HCT116 (cell line): ENCODE results near the gene ADAMTSL2. TPM values are rescaled to one million over a fixed set of nuclear protein-coding genes. Genes with fewer than 3 reads are reported as not detected.

Experiments
- ATAC-seq: fragments of 200-7000 bp; cut with Tn5 transposase; 2 replicates; pipeline ENCODE4 v1.9.1; 2020; ENCODE audit warnings: mild to moderate bottlenecking, moderate library complexity
- BruUV-seq: library from RNA; stranded (reverse); fragments of 400-500 nt; replicated peaks from 2 replicates; lab custom pipeline; 2021; lab: Mats Ljungman, UMichigan
- CTCF ChIA-PET: fragments of 300-600 bp; sonication (Branson Sonifier 250); formaldehyde crosslinking; loops from one replicate; lab custom pipeline; 2021; ENCODE audit warnings: antibody characterized with exemption; lab: Charles Lee
- POLR2A ChIA-PET: fragments of 300-600, 350-600 bp; sonication (Branson Sonifier 250); formaldehyde crosslinking; loops from one replicate; lab custom pipeline; 2021; ENCODE audit warnings: antibody characterized with exemption; lab: Charles Lee
- RAD21 ChIA-PET, 2 experiments: fragments of 300-600 bp; sonication (Branson Sonifier 250); formaldehyde crosslinking; loops; one replicate each; lab custom pipeline; 2023; ENCODE audit warnings: low total read pairs in 2 of 2; ENCODE audit not compliant: uncharacterized antibody in 2 of 2, unreplicated experiment in 2 of 2, low non-redundant PET in 1 of 2; lab: Charles Lee
- DNase-seq: peaks from one replicate; pipeline ENCODE4 v3.0.0-alpha.2; 2010; ENCODE audit warnings: low read depth, low spot score
- H2AFZ ChIP-seq: fragments of 200-600 bp; shearing (Covaris generic), sonication (generic); 2 replicates; pipeline ENCODE4 v1.6.1; 2017; ENCODE audit warnings: low read depth, mixed run types, mixed read lengths, antibody characterized with exemption, low read length; ENCODE audit not compliant: poor library complexity, severe bottlenecking
- H3K27ac ChIP-seq: 2 replicates; pipeline ENCODE4 v1.5.1; 2012; ENCODE audit warnings: low read depth, low read length
- H3K27me3 ChIP-seq: fragments of 200-600 bp; sonication (generic); 2 replicates; pipeline ENCODE4 v1.6.1; 2016; ENCODE audit warnings: mixed run types, low read length, mixed read lengths; ENCODE audit not compliant: insufficient read depth
- H3K36me3 ChIP-seq, 2 experiments: fragments of 200-500 bp in 1 of 2; fragments of 200-600 bp in 1 of 2; sonication (Bioruptor generic) in 1 of 2; sonication (generic) in 1 of 2; 2 replicates each; pipeline versions ENCODE4 v1.5.1 to v1.6.1; 2014 to 2016; ENCODE audit warnings: low read length in 2 of 2, inconsistent platforms in 1 of 2, mixed read lengths in 1 of 2, mixed run types in 1 of 2; ENCODE audit not compliant: insufficient read depth in 2 of 2, control insufficient read depth in 1 of 2
- H3K4me1 ChIP-seq, 2 experiments: fragments of 200-600 bp in 1 of 2; sonication (generic) in 1 of 2; 2 replicates each; pipeline versions ENCODE4 v1.5.1 to v1.6.1; 2012 to 2017; ENCODE audit warnings: low read length in 2 of 2, inconsistent platforms in 1 of 2, mild to moderate bottlenecking in 1 of 2, mixed read lengths in 1 of 2, mixed run types in 1 of 2, moderate library complexity in 1 of 2; ENCODE audit not compliant: insufficient read depth in 2 of 2, control insufficient read depth in 1 of 2
- H3K4me2 ChIP-seq: fragments of 200-600 bp; sonication (generic); 2 replicates; pipeline ENCODE4 v1.6.1; 2017; ENCODE audit warnings: mixed run types, low read length, mixed read lengths
- H3K4me3 ChIP-seq, 2 experiments: fragments of 200-600 bp in 1 of 2; sonication (generic) in 1 of 2; replicated peaks in 1 of 2; 2 replicates each; pipeline ENCODE4 v1.5.1; 2011 to 2016; ENCODE audit warnings: low read length in 2 of 2, control low read depth in 1 of 2, low read depth in 1 of 2, mild to moderate bottlenecking in 1 of 2, mixed read lengths in 1 of 2, mixed run types in 1 of 2
- H3K79me2 ChIP-seq: fragments of 200-600 bp; sonication (generic); 2 replicates; pipeline ENCODE4 v1.6.1; 2017; ENCODE audit warnings: mild to moderate bottlenecking, mixed run types, low read length, moderate library complexity, mixed read lengths; ENCODE audit not compliant: insufficient read depth
- H3K9ac ChIP-seq: fragments of 200-600 bp; sonication (generic); 2 replicates; pipeline ENCODE4 v1.6.1; 2016; ENCODE audit warnings: low read length, mixed read lengths
- H3K9me2 ChIP-seq: fragments of 200-600 bp; sonication (generic), shearing (Covaris generic); 2 replicates; pipeline ENCODE4 v1.6.1; 2017; ENCODE audit warnings: mixed run types, mild to moderate bottlenecking, moderate library complexity; ENCODE audit not compliant: insufficient read depth
- H3K9me3 ChIP-seq, 2 experiments: fragments of 200-500 bp in 1 of 2; fragments of 200-600 bp in 1 of 2; sonication (Bioruptor generic) in 1 of 2; sonication (generic) in 1 of 2; 2 replicates each; pipeline ENCODE4 v1.6.1; 2014 to 2017; ENCODE audit warnings: low read length in 2 of 2, mixed read lengths in 2 of 2, inconsistent platforms in 1 of 2, low read depth in 1 of 2, mild to moderate bottlenecking in 1 of 2, mixed run types in 1 of 2, moderate library complexity in 1 of 2; ENCODE audit not compliant: control insufficient read depth in 1 of 2, insufficient read depth in 1 of 2
- H4K20me1 ChIP-seq: fragments of 200-600 bp; sonication (generic), shearing (Covaris generic); 2 replicates; pipeline ENCODE4 v1.6.1; 2017; ENCODE audit warnings: mixed run types, mild to moderate bottlenecking, moderate library complexity; ENCODE audit not compliant: insufficient read depth
- CBX3 ChIP-seq: IDR thresholded peaks from 2 replicates; pipeline ENCODE4 v1.6.1; 2012; ENCODE audit warnings: low read depth
- CTCF ChIP-seq, 3 experiments: fragments of 200-600 bp in 1 of 3; sonication (generic) in 1 of 3; IDR thresholded peaks in 2 of 3; conservative IDR thresholded peaks in 1 of 3; 2 replicates each; pipeline ENCODE4 v1.5.1; 2012 to 2017; ENCODE audit warnings: low read depth in 2 of 3, low read length in 2 of 3, antibody characterized with exemption in 1 of 3, borderline replicate concordance in 1 of 3, control low read depth in 1 of 3, mild to moderate bottlenecking in 1 of 3, mixed read lengths in 1 of 3, mixed run types in 1 of 3, moderate library complexity in 1 of 3; ENCODE audit not compliant: insufficient read depth in 1 of 3
- EGR1 ChIP-seq: IDR thresholded peaks from 2 replicates; pipeline ENCODE4 v1.6.1; 2012; ENCODE audit warnings: low read depth
- EZH2phosphoT487 ChIP-seq: fragments of 200-600 bp; IDR thresholded peaks from 2 replicates; pipeline ENCODE4 v1.6.1; 2018; ENCODE audit warnings: antibody characterized with exemption, borderline replicate concordance
- FOSL1 ChIP-seq: IDR thresholded peaks from 2 replicates; pipeline ENCODE4 v1.6.1; 2012; ENCODE audit warnings: low read depth
- JUND ChIP-seq: IDR thresholded peaks from 2 replicates; pipeline ENCODE4 v1.6.1; 2012
- MAX ChIP-seq: IDR thresholded peaks from 2 replicates; pipeline ENCODE4 v1.6.1; 2012
- POLR2A ChIP-seq: IDR thresholded peaks from 2 replicates; pipeline ENCODE4 v1.7.0; 2011; ENCODE audit warnings: borderline replicate concordance; ENCODE audit not compliant: insufficient read depth, insufficient read length; ENCODE audit errors: extremely low read depth
- POLR2AphosphoS5 ChIP-seq: IDR thresholded peaks from 2 replicates; pipeline ENCODE4 v1.6.1; 2011; ENCODE audit warnings: mild to moderate bottlenecking, low read depth, low read length, moderate library complexity
- RAD21 ChIP-seq: IDR thresholded peaks from 2 replicates; pipeline ENCODE4 v1.6.1; 2012; ENCODE audit warnings: low read depth, mild to moderate bottlenecking
- REST ChIP-seq: IDR thresholded peaks from 2 replicates; pipeline ENCODE4 v1.6.1; 2012; ENCODE audit warnings: low read depth
- SIN3A ChIP-seq: IDR thresholded peaks from 2 replicates; pipeline ENCODE4 v1.6.1; 2012; ENCODE audit warnings: low read depth
- SP1 ChIP-seq: IDR thresholded peaks from 2 replicates; pipeline ENCODE4 v1.6.1; 2012; ENCODE audit warnings: low read depth
- SRF ChIP-seq: IDR thresholded peaks from 2 replicates; pipeline ENCODE4 v1.6.1; 2012; ENCODE audit warnings: low read depth
- TCF7L2 ChIP-seq: IDR thresholded peaks from 2 replicates; pipeline ENCODE4 v1.7.0; 2011; ENCODE audit warnings: borderline replicate concordance, inconsistent platforms; ENCODE audit not compliant: insufficient read depth, insufficient read length; ENCODE audit errors: extremely low read depth
- YY1 ChIP-seq: IDR thresholded peaks from 2 replicates; pipeline ENCODE4 v1.6.1; 2011; ENCODE audit warnings: low read length, low read depth, moderate library complexity, mild to moderate bottlenecking; ENCODE audit not compliant: insufficient replicate concordance; ENCODE audit errors: extremely low read depth
- ZBTB33 ChIP-seq: IDR thresholded peaks from 2 replicates; pipeline ENCODE4 v1.6.1; 2011; ENCODE audit warnings: mild to moderate bottlenecking, low read length, moderate library complexity; ENCODE audit not compliant: insufficient replicate concordance; ENCODE audit errors: extremely low read depth
- ZFX ChIP-seq: fragments of 450-650 bp; IDR thresholded peaks from 2 replicates; pipeline ENCODE4 v1.6.1; 2017
- intact Hi-C: fragments of 100-400 bp; cut with micrococcal nuclease; formaldehyde crosslinking; loops from 2 replicates; pipeline ENCODE4 v1.10.0; 2022
- total RNA-seq: library from RNA; stranded (reverse); gene quantifications from one replicate; pipeline ENCODE4 v1.2.1, GENCODE V29; 2021; ENCODE audit not compliant: unreplicated experiment

Gene ADAMTSL2
- total RNA-seq, 1 experiment from 2014 or later, result not detected

DNA sequence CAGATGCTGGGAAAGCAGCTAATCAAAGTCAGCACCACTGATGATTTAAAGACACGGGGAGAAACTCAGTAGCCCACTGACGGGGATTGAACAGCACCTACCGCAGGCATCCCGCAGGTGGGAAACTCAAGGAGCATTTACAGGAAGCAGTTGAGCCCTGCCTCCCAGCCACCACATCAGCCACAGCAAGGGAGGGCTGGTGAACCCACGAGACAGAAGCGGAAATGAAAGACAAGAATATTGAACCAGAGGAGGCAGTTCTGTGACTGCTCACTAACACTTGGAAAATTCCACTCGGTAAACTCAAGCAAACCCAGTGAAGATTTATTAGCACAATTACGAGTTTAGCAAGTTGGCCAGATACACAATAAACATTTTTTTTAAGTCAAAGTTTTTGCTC lies 85.3 kb downstream of the ADAMTSL2 start:
- BruUV-seq, result no TSS peak
- DNase-seq, result no peak
- Histone ChIP-seq H3K9me2 (no peaks in the 10 kb centered on the region), H4K20me1 (no peaks in the 10 kb centered on the region), H3K36me3 (no peaks in the 10 kb centered on the region), H3K4me2 (no peak overlapping the region), H2AFZ (no peak overlapping the region), H3K27me3 (peaks cover 80% of the 10 kb centered on the region), H3K4me3 (no peak overlapping the region), H3K9me3 (no peaks in the 10 kb centered on the region), H3K79me2 (no peaks in the 10 kb centered on the region), H3K9ac (no peak overlapping the region), H3K4me1 (no peaks in the 10 kb centered on the region), H3K27ac (no peak overlapping the region)
- POLR2A ChIA-PET, result no interaction called here
- TF ChIP-seq RAD21 (no peak), SIN3A (no peak), ZFX (no peak), EGR1 (no peak), TCF7L2 (no peak), CTCF (IDR thresholded peaks at IDR 0.05 in 2 of 3, conservative IDR thresholded peaks at IDR 0.05 in 1 of 3; ENCODE audit: borderline replicate concordance in 1 of 3, insufficient read depth in 1 of 3, low read depth in 2 of 3, low read length in 2 of 3) (no peak), POLR2AphosphoS5 (no peak), SRF (no peak), ZBTB33 (no peak), YY1 (no peak), SP1 (no peak), JUND (no peak), CBX3 (no peak), MAX (no peak), FOSL1 (no peak), POLR2A (no peak), REST (no peak), EZH2phosphoT487 (no peak)
- no peak for ATAC-seq
- RAD21 ChIA-PET, result no interaction called here
- intact Hi-C loops, result no loop called here
- CTCF ChIA-PET, result no interaction called here
